Liver (tissue), 9 donors: ENCODE results near the gene USP14. TPM values are rescaled to one million over a fixed set of nuclear protein-coding genes. Genes with fewer than 3 reads are reported as not detected.

Experiments
- DNase-seq: peaks from one replicate; pipeline ENCODE4 v3.0.0-alpha.2; 2017; ENCODE audit warnings: low spot score
- H3K27ac ChIP-seq, 2 donors: one replicate each; pipeline ENCODE4 v1.7.0; 2013; ENCODE audit warnings: inconsistent platforms in 2 of 2, low read length in 2 of 2, control low read depth in 1 of 2, low read depth in 1 of 2, mild to moderate bottlenecking in 1 of 2
- H3K27me3 ChIP-seq, 4 donors: one replicate each; pipeline versions ENCODE4 v1.6.1 to v1.7.0; 2013; ENCODE audit warnings: low read length in 3 of 4, inconsistent platforms in 1 of 4, mild to moderate bottlenecking in 1 of 4, moderate library complexity in 1 of 4; ENCODE audit not compliant: control insufficient read depth in 4 of 4, insufficient read depth in 4 of 4
- H3K36me3 ChIP-seq, 4 donors: one replicate each; pipeline versions ENCODE4 v1.6.1 to v1.7.0; 2013; ENCODE audit warnings: low read length in 3 of 4, mild to moderate bottlenecking in 3 of 4, low read depth in 1 of 4, moderate library complexity in 1 of 4; ENCODE audit not compliant: control insufficient read depth in 4 of 4, insufficient read depth in 3 of 4
- H3K4me1 ChIP-seq, 4 donors: one replicate each; pipeline versions ENCODE4 v1.6.1 to v1.7.0; 2013; ENCODE audit warnings: low read length in 3 of 4, mild to moderate bottlenecking in 3 of 4, moderate library complexity in 1 of 4; ENCODE audit not compliant: control insufficient read depth in 4 of 4, insufficient read depth in 4 of 4
- H3K4me3 ChIP-seq, 3 donors: one replicate each; pipeline versions ENCODE4 v1.6.1 to v1.7.0; 2013; ENCODE audit warnings: low read length in 3 of 3, control low read depth in 1 of 3, low read depth in 1 of 3, mild to moderate bottlenecking in 1 of 3
- H3K9ac ChIP-seq, 2 donors: one replicate each; pipeline ENCODE4 v1.7.0; 2013; ENCODE audit warnings: low read length in 2 of 2, mild to moderate bottlenecking in 2 of 2, moderate library complexity in 2 of 2, control low read depth in 1 of 2, low read depth in 1 of 2
- H3K9me3 ChIP-seq, 4 donors: one replicate each; pipeline versions ENCODE4 v1.6.1 to v1.7.0; 2013; ENCODE audit warnings: low read length in 3 of 4; ENCODE audit not compliant: control insufficient read depth in 4 of 4
- ATF3 ChIP-seq: IDR thresholded peaks from 2 replicates; pipeline ENCODE4 v1.6.1; 2016; ENCODE audit warnings: antibody characterized with exemption
- EGR1 ChIP-seq, 2 donors: IDR thresholded peaks; 2 replicates each; pipeline ENCODE4 v1.6.1; 2016 to 2018; ENCODE audit warnings: antibody characterized with exemption in 2 of 2, low read depth in 2 of 2
- FOXA1 ChIP-seq: IDR thresholded peaks from 2 replicates; pipeline ENCODE4 v1.6.1; 2016; ENCODE audit warnings: antibody characterized with exemption
- FOXA2 ChIP-seq: IDR thresholded peaks from 2 replicates; pipeline ENCODE4 v1.6.1; 2016; ENCODE audit warnings: antibody characterized with exemption
- GABPA ChIP-seq, 2 donors: IDR thresholded peaks in 1 of 2; conservative IDR thresholded peaks in 1 of 2; 2 replicates each; pipeline ENCODE4 v1.6.1; 2016; ENCODE audit warnings: antibody characterized with exemption in 2 of 2, mild to moderate bottlenecking in 1 of 2, moderate library complexity in 1 of 2
- HNF4A ChIP-seq, 2 donors: conservative IDR thresholded peaks; 2 replicates each; pipeline ENCODE4 v1.6.1; 2016; ENCODE audit warnings: antibody characterized with exemption in 2 of 2, mild to moderate bottlenecking in 2 of 2
- HNF4G ChIP-seq: IDR thresholded peaks from 2 replicates; pipeline ENCODE4 v1.6.1; 2016; ENCODE audit warnings: antibody characterized with exemption
- JUND ChIP-seq, 2 donors: IDR thresholded peaks; 2 replicates each; pipeline ENCODE4 v1.6.1; 2016; ENCODE audit warnings: antibody characterized with exemption in 2 of 2
- NR2F2 ChIP-seq: IDR thresholded peaks from 2 replicates; pipeline ENCODE4 v1.6.1; 2016; ENCODE audit warnings: antibody characterized with exemption
- RAD21 ChIP-seq, 2 donors: IDR thresholded peaks; 2 replicates each; pipeline ENCODE4 v1.6.1; 2016; ENCODE audit warnings: antibody characterized with exemption in 2 of 2, mild to moderate bottlenecking in 2 of 2
- REST ChIP-seq: IDR thresholded peaks from 2 replicates; pipeline ENCODE4 v1.6.1; 2016; ENCODE audit warnings: antibody characterized with exemption, mild to moderate bottlenecking
- RXRA ChIP-seq, 2 donors: IDR thresholded peaks; 2 replicates each; pipeline ENCODE4 v1.6.1; 2017 to 2018; ENCODE audit warnings: antibody characterized with exemption in 2 of 2, mild to moderate bottlenecking in 1 of 2
- SP1 ChIP-seq: IDR thresholded peaks from 2 replicates; pipeline ENCODE4 v1.6.1; 2018; ENCODE audit warnings: antibody characterized with exemption, mild to moderate bottlenecking
- TAF1 ChIP-seq: conservative IDR thresholded peaks from 2 replicates; pipeline ENCODE4 v1.6.1; 2016; ENCODE audit warnings: antibody characterized with exemption, mild to moderate bottlenecking
- YY1 ChIP-seq: IDR thresholded peaks from 2 replicates; pipeline ENCODE4 v1.6.1; 2016; ENCODE audit warnings: antibody characterized with exemption, mild to moderate bottlenecking
- ZBTB33 ChIP-seq: IDR thresholded peaks from 2 replicates; pipeline ENCODE4 v1.6.1; 2016; ENCODE audit warnings: antibody characterized with exemption
- WGBS: extraction: QIAGEN DNeasy Blood & Tissue Kit; methylation state at CpG from one replicate; pipeline ENCODE4 v1.1.7; 2013; 5-methylcytosine and 5-hydroxymethylcytosine counted together
- polyA plus RNA-seq, 2 donors: library from polyadenylated mRNA; stranded (reverse) in 1 of 2; unstranded in 1 of 2; fragments of 200-250 nt in 1 of 2; fragments of >200 nt in 1 of 2; fragmentation: Nextera tagmentation in 1 of 2; extraction: Ambion mirVana in 1 of 2; gene quantifications; one replicate each; pipeline versions ENCODE4 v1.2.1 to v1.2.3, GENCODE V29; 2013 to 2015
- total RNA-seq, 2 donors: library from RNA; depleted of rRNA; stranded (reverse); fragments of >200 nt; gene quantifications; one replicate each; pipeline ENCODE4 v1.2.3, GENCODE V29; 2014
- TF ChIP-seq, protein P1 (sequence below): fragments of 150-350 bp; IDR thresholded peaks from 2 replicates; pipeline ENCODE4 v1.5.1; 2017; ENCODE audit warnings: improper control_type of control experiment, low read depth, low read length; ENCODE audit not compliant: missing input control
- TF ChIP-seq, protein P2 (sequence below): IDR thresholded peaks from 2 replicates; pipeline ENCODE4 v1.6.1; 2016; ENCODE audit warnings: antibody characterized with exemption
- donor health status: healthy.
- donor health status: healthy.
- donor health status: healthy.
- donor health status: healthy.
- donor health status: healthy.

USP14 gene
- total and polyA plus RNA-seq, 4 donors = 16.2 to 28.3 (median 20.7) TPM

GRCh38 chr18:260547-260946, 102.2 kb downstream of the USP14 start:
- TF ChIP-seq FOXA2 (no peak), SP1 (no peak), YY1 (no peak), GABPA (IDR thresholded peaks at IDR 0.05 in 1 of 2, conservative IDR thresholded peaks at IDR 0.05 in 1 of 2) (no peak), HNF4G (no peak), FOXA1 (no peak), RAD21 (IDR thresholded peaks at IDR 0.05) (no peak), ATF3 (no peak), ZBTB33 (no peak), TAF1 (no peak), NR2F2 (no peak), JUND (IDR thresholded peaks at IDR 0.05) (no peak), RXRA (IDR thresholded peaks at IDR 0.05) (no peak), EGR1 (IDR thresholded peaks at IDR 0.05; ENCODE audit: low read depth in 2 of 2) (no peak), HNF4A (conservative IDR thresholded peaks at IDR 0.05) (no peak), REST (no peak)
- TF ChIP-seq, protein P1, sequence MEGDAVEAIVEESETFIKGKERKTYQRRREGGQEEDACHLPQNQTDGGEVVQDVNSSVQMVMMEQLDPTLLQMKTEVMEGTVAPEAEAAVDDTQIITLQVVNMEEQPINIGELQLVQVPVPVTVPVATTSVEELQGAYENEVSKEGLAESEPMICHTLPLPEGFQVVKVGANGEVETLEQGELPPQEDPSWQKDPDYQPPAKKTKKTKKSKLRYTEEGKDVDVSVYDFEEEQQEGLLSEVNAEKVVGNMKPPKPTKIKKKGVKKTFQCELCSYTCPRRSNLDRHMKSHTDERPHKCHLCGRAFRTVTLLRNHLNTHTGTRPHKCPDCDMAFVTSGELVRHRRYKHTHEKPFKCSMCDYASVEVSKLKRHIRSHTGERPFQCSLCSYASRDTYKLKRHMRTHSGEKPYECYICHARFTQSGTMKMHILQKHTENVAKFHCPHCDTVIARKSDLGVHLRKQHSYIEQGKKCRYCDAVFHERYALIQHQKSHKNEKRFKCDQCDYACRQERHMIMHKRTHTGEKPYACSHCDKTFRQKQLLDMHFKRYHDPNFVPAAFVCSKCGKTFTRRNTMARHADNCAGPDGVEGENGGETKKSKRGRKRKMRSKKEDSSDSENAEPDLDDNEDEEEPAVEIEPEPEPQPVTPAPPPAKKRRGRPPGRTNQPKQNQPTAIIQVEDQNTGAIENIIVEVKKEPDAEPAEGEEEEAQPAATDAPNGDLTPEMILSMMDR = no peak
- TF ChIP-seq, protein P2, sequence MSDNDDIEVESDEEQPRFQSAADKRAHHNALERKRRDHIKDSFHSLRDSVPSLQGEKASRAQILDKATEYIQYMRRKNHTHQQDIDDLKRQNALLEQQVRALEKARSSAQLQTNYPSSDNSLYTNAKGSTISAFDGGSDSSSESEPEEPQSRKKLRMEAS = no peak
- no peaks in the 10 kb centered on the region for H3K27me3 ChIP-seq
- H3K9me3 ChIP-seq = no peaks in the 10 kb centered on the region
- DNase-seq = no peak
- H3K4me3 ChIP-seq = no peak overlapping the region
- no peak overlapping the region for H3K9ac ChIP-seq
- H3K4me1 ChIP-seq = no peaks in the 10 kb centered on the region
- H3K36me3 ChIP-seq = peaks cover 1 to 56% (median 40%) of the 10 kb centered on the region in 4 donors
- WGBS = 88% methylated on average over 2 of the region's 2 CpGs
- no peak overlapping the region for H3K27ac ChIP-seq
